ENCODE results near the gene OR51S1.
"Not testable (repeated sequence)": the region's sequence is repeated elsewhere in the genome, so short reads cannot be mapped to it uniquely, and the experiment has no call there.

OR51S1 gene, protein sequence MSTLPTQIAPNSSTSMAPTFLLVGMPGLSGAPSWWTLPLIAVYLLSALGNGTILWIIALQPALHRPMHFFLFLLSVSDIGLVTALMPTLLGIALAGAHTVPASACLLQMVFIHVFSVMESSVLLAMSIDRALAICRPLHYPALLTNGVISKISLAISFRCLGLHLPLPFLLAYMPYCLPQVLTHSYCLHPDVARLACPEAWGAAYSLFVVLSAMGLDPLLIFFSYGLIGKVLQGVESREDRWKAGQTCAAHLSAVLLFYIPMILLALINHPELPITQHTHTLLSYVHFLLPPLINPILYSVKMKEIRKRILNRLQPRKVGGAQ
- 0 to 0.04 reads per million in 2 donors for total RNA-seq

- DNase-seq, result no peak
Observed at GRCh38 chr11:4848908-4849532, at the start of gene OR51S1. Gene OR51S1, minus strand, starts transcription at chr11:4849208. Its CDS starts 0 bp downstream, at chr11:4849208.

DNA sequence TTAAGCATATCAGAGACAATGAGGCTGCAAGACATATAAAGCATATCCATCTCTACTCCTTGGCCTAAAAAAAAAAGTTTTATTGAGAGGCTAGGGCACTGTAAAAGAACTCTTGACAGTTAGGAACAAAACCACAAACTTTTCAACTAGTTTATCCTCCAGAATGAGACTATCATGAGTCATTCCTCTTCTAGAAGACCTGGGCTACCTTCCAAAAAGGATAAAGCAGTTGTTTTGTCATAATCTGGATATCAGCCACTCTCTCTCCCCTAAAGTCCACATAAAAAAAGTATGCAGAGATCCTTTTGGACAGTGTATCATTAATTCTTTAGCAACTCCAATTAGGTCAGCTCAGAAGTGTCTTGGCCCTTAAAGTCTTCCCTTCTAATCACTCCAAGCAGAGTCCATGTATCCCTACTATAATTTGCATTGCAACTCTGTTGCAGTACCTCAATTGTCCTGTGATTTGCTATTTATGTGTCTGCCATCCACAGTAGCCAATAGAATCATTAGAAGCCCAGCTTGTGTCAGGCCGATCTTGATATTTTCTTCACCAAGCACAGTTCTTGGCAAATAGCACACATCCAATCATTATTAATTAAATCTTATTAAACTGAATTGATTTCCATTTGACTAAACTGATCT lies 43.1 kb upstream of the OR51S1 start:
- no peak for DNase-seq

GRCh38 chr11:4890279-4890678 lies 41.3 kb upstream of the OR51S1 start:
- DNase-seq, result no peak

DNA sequence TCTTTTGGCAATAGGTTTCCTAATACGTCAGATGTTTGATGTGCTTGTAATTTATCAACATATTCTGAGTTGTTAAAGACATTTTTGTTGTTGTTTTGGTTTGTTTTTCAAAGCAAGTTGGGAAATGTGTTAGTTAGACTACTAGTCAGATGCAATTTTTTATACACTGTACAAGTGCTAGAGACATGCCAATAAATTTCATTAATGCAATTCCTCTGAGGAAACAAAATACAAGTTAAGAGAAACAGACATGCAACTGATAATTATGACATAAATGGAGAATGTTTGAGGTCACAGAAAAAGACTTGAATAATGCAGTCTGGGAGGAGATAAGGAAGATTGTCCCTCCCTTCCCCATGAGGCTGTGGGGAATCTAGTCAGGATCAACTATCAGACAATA lies 38.6 kb upstream of the OR51S1 start:
- no peak for DNase-seq

- no peak for DNase-seq
Observed at GRCh38 chr11:4886186-4886585, 37.2 kb upstream of the OR51S1 start.

DNA sequence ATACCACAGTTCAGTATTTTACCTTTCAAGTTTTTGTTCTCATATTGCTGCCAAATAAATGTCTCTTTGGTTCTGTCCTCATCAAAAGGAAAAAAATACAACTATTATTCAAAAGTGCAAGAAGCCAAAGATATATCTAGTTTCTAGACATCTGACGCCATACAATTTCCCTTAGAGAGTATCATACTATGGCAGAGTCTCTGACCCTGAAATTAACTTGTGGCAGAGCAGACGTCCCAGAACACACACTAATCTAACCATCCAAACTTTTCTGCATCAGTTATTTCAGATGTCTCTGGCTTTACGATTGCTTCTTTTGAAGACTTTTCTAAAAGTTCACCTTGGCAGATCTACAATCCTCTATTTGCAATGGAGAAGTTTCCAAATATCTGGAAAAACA lies 35.4 kb upstream of the OR51S1 start:
- DNase-seq, result no peak

- no peak for DNase-seq
Observed at GRCh38 chr11:4882543-4882942, 33.5 kb upstream of the OR51S1 start.

DNA sequence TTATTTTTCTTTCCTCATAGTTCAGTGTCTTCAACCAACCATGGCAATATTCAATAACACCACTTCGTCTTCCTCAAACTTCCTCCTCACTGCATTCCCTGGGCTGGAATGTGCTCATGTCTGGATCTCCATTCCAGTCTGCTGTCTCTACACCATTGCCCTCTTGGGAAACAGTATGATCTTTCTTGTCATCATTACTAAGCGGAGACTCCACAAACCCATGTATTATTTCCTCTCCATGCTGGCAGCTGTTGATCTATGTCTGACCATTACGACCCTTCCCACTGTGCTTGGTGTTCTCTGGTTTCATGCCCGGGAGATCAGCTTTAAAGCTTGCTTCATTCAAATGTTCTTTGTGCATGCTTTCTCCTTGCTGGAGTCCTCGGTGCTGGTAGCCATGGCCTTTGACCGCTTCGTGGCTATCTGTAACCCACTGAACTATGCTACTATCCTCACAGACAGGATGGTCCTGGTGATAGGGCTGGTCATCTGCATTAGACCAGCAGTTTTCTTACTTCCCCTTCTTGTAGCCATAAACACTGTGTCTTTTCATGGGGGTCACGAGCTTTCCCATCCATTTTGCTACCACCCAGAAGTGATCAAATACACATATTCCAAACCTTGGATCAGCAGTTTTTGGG lies 33.0 kb upstream of the OR51S1 start, which contains the start of gene OR51T1:
OR51T1 (plus strand) TSS at position 41 of the 641 bp plus-strand sequence; CDS start at position 41, 0 bp downstream.
- no peak for DNase-seq

- no peak for DNase-seq
Observed at GRCh38 chr11:4881188-4881587, 32.2 kb upstream of the OR51S1 start.

GRCh38 chr11:4865855-4866254 lies 16.8 kb upstream of the OR51S1 start:
- no peak for DNase-seq

DNA sequence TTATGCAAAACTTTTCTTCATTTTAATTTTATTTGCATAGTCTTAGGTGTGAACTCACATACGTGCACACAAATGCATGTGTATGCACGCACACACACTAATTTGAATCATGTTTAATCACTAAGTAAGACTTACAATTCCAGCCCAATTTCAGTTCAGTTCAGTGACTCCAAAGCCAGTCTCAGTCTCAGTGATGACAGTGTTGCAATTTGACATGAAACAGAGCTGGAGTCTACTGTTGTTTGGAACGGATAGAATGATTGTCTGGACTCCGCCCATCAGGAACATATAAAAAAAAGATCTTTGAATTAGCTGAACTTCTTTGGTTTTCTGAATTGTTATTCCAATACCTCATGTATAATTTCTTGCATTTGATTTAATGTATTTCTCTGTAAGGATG lies 14.9 kb upstream of the OR51S1 start:
- no peak for DNase-seq

GRCh38 chr11:4862447-4863236 lies 13.6 kb upstream of the OR51S1 start:
- DNase-seq, result no peak

DNA sequence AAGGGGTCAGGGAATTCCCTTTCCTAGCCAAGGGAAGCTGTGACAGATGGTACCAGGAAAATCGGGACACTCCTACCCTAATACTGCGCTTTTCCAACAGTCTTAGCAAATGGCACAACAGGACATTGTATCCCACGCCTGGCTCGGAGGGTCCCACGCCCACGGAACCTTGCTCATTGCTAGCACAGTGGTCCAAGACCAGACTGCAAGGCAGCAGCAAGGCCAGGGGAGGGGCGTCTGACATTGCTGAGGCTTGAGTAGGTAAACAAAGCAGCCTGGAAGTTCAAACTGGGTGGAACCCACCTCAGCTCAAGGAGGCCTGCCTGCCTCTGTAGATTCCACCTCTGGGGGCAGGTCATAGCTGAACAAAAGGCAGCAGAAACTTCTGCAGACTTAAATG lies 5.3 kb upstream of the OR51S1 start:
- DNase-seq, result not testable (repeated sequence)

- DNase-seq, result no peak
Observed at GRCh38 chr11:4851033-4851432, 2.0 kb upstream of the OR51S1 start.

GRCh38 chr11:4839851-4840549 lies 9.0 kb downstream of the OR51S1 start:
- no peak for DNase-seq

DNA sequence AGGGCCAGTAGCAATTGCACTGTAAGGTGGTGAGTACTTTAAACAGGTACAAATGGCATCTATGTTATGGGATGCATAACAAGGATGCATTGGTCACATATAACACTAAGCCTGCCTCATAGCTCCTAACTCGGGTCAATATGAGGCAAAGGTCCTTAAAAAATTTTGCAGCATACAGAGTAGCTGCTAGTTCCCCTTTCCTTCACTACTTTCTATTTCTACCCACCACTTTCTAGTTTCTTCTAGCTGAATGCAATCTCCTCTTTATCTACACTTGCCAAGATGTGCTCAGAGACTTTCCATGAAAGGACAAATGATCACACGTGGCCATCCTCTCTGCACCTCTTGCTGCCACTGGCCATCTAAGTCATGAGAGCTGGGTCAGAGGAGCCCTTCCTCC lies 18.1 kb downstream of the OR51S1 start:
- DNase-seq, result no peak

GRCh38 chr11:4830346-4830745 lies 18.7 kb downstream of the OR51S1 start:
- DNase-seq, result no peak

- DNase-seq, result no peak
Observed at GRCh38 chr11:4826425-4826824, 22.6 kb downstream of the OR51S1 start.

GRCh38 chr11:4825132-4825531 lies 23.9 kb downstream of the OR51S1 start:
- no peak for DNase-seq

DNA sequence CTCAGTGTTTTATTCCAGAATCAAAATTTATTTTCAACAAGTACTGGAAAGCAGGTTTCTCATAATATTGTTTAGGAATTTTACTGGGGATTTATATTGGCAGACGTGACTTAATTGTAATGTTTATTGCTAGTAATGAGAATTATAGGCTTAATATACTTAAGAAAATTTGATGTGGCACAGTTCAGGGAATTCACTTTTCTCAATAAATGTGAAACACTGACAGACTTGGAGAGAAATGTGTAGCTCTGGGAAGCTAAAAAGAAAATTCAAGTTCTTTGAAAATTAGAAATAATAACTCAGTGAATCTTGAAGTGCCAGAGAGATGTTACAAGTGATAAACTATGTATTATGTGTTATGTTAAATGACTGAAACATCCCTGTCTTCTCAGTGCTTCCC lies 28.0 kb downstream of the OR51S1 start, which contains the start of gene OR51F2:
OR51F2 (plus strand) TSS at position 301 of the 400 bp plus-strand sequence. CDS start 101 bp downstream, outside the sequence.
- no peak for DNase-seq

- no peak for DNase-seq
Observed at GRCh38 chr11:4809246-4809645, 39.8 kb downstream of the OR51S1 start.

GRCh38 chr11:4808476-4808875 lies 40.5 kb downstream of the OR51S1 start:
- no peak for DNase-seq
